Astrocyte of the cerebellum (primary cell): ENCODE measurements around the gene BEND5.

Experiments
- DNase-seq: peaks from one replicate; pipeline ENCODE4 v3.0.0-alpha.2; 2011; ENCODE audit warnings: low read depth
- H3K4me3 ChIP-seq: 2 replicates; pipeline ENCODE4 v1.5.1; 2011; ENCODE audit warnings: mild to moderate bottlenecking, low read depth, low read length, moderate library complexity
- CTCF ChIP-seq: IDR thresholded peaks from 2 replicates; pipeline ENCODE4 v1.5.1; 2012; ENCODE audit warnings: low read length, low read depth, moderate library complexity, mild to moderate bottlenecking; ENCODE audit errors: missing control alignments
- in situ Hi-C: cut with HindIII; loops from 2 replicates; pipeline ENCODE4 v1.10.0; 2017; ENCODE audit warnings: low sequenced_read_pairs

The BEND5 gene

GRCh38 chr1:48772211-48772610, 4.5 kb downstream of the BEND5 start:
- no peak for TF ChIP-seq CTCF
- in situ Hi-C loops: no loop called here
- DNase-seq: no peak
- no peak overlapping the region for H3K4me3 ChIP-seq

GRCh38 chr1:48771561-48771960, 5.1 kb downstream of the BEND5 start:
- in situ Hi-C loops: no loop called here
- no peak overlapping the region for H3K4me3 ChIP-seq
- no peak for DNase-seq
- no peak for TF ChIP-seq CTCF

GRCh38 chr1:48767975-48768510, 8.6 kb downstream of the BEND5 start:
- no peak for DNase-seq
- no peak overlapping the region for H3K4me3 ChIP-seq
- TF ChIP-seq CTCF: no peak
- in situ Hi-C loops: no loop called here

- TF ChIP-seq CTCF: no peak
- no peak for DNase-seq
- no peak overlapping the region for H3K4me3 ChIP-seq
- in situ Hi-C loops: no loop called here
Observed at GRCh38 chr1:48765335-48765734, 11.4 kb downstream of the BEND5 start.

- TF ChIP-seq CTCF: no peak
- DNase-seq: no peak
- H3K4me3 ChIP-seq: no peak overlapping the region
- in situ Hi-C loops: no loop called here
Observed at GRCh38 chr1:48761986-48762385, 14.7 kb downstream of the BEND5 start.

GRCh38 chr1:48761411-48761810, 15.3 kb downstream of the BEND5 start:
- in situ Hi-C loops: no loop called here
- no peak for TF ChIP-seq CTCF
- peak; percentile 44 for DNase-seq
- H3K4me3 ChIP-seq: no peak overlapping the region

- in situ Hi-C loops: no loop called here
- H3K4me3 ChIP-seq: no peak overlapping the region
- no peak for TF ChIP-seq CTCF
- no peak for DNase-seq
Observed at GRCh38 chr1:48760857-48761256, 15.8 kb downstream of the BEND5 start.
